Astrocyte (in vitro differentiated cells and primary cell): ENCODE measurements around the gene DNAH5.

Experiments
- EZH2 ChIP-seq: IDR thresholded peaks from 2 replicates; pipeline ENCODE4 v1.6.1; 2012; ENCODE audit warnings: mild to moderate bottlenecking, low read length, inconsistent platforms; ENCODE audit not compliant: insufficient read depth
- TF ChIP-seq, protein P1 (sequence below): IDR thresholded peaks from 2 replicates; pipeline ENCODE4 v1.5.1; 2011; ENCODE audit warnings: low read depth, mild to moderate bottlenecking, inconsistent platforms, low read length, moderate library complexity; ENCODE audit not compliant: insufficient read depth

DNA sequence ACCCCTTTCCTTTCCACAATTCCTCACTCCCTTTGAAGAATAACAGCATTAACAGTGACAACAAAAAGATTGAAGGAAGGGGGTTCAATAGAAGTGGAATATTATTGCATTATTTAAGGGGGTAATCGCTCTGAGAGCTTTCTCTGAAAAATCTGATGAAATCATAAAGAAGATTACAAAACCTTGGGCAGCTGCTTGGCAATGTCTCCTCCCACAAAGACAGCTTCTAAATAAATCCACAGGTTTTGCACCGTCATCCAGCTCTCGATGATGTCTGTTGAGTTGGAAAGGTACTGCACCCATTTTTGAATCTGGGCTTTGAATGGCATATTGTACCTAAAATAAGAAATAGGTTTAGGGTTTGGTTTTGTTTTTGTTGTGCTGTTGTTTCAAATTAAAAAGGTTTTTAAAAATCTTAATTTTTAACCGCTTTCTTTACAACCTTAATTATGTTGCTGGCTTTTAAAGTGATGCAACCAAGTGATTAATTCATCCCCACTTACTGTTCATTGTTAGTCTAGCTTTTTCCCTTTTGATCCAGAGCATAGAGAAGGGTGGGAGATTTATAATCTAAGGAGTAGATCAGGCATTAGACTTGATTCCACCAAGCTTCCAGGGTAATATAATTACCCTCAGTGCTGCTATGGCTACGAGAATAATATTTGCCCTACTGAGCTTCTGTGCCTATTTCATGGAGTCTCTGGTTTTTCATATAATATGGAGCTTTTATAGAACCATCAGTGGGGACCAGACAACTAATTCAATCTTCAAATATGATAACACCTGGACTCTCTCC, 85.0 kb downstream of the DNAH5 start:
- TF ChIP-seq EZH2: no peak
- TF ChIP-seq, protein P1, sequence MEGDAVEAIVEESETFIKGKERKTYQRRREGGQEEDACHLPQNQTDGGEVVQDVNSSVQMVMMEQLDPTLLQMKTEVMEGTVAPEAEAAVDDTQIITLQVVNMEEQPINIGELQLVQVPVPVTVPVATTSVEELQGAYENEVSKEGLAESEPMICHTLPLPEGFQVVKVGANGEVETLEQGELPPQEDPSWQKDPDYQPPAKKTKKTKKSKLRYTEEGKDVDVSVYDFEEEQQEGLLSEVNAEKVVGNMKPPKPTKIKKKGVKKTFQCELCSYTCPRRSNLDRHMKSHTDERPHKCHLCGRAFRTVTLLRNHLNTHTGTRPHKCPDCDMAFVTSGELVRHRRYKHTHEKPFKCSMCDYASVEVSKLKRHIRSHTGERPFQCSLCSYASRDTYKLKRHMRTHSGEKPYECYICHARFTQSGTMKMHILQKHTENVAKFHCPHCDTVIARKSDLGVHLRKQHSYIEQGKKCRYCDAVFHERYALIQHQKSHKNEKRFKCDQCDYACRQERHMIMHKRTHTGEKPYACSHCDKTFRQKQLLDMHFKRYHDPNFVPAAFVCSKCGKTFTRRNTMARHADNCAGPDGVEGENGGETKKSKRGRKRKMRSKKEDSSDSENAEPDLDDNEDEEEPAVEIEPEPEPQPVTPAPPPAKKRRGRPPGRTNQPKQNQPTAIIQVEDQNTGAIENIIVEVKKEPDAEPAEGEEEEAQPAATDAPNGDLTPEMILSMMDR: no peak
